ENCODE measurements around the gene LRRC45.
"Not testable (repeated sequence)": the region's sequence is repeated elsewhere in the genome, so short reads cannot be mapped to it uniquely, and the experiment has no call there.

LRRC45 gene

DNA sequence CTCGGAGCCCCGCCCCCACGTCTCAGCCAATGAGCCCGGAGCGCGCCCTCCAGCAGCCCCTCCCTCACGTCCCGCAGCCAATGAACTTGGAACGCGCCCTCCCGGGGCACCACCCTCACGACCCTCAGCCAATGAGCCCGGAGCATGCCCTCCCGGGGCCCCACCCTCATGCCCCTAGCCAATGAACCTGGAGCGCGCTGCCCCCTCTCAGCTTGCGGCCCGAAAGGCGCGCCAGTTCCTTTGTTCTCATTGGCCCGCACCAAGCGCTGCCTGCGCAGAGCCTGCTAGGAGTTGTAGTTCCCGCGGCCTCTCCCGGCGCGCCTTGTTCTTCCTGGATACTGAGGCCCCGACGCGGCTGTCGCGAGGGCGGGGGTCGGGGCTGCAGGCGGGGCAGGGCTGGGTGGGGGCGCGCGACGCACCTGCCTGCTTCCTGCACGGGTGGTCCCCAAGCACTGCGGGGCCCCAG is at the start of gene LRRC45:
TSS of gene LRRC45 (plus strand) at position 325 of the 466 bp plus-strand sequence. CDS start 339 bp downstream, outside the sequence.
- DNase-seq = peak; percentile 99 to 100 (median 99)

DNA sequence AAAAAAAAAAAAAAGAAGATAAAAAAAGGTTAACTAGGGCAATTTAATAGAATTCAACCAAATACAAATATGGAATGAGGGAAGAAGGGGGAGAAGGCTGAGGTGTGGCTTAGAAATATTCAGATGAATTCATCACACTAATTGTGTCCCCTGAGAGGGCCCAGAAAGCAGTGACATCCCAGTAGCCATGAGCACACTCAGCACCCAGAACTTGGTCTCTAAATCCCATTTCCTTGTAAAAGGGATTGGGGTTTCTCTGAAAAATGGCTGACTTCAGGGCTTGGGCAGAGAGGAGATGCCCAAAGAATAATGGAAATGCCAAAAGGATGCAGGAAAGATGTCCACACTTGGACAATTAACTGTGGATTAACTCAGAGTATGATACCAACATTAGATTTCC is 49.7 kb upstream of the LRRC45 start:
- no peak for DNase-seq

DNA sequence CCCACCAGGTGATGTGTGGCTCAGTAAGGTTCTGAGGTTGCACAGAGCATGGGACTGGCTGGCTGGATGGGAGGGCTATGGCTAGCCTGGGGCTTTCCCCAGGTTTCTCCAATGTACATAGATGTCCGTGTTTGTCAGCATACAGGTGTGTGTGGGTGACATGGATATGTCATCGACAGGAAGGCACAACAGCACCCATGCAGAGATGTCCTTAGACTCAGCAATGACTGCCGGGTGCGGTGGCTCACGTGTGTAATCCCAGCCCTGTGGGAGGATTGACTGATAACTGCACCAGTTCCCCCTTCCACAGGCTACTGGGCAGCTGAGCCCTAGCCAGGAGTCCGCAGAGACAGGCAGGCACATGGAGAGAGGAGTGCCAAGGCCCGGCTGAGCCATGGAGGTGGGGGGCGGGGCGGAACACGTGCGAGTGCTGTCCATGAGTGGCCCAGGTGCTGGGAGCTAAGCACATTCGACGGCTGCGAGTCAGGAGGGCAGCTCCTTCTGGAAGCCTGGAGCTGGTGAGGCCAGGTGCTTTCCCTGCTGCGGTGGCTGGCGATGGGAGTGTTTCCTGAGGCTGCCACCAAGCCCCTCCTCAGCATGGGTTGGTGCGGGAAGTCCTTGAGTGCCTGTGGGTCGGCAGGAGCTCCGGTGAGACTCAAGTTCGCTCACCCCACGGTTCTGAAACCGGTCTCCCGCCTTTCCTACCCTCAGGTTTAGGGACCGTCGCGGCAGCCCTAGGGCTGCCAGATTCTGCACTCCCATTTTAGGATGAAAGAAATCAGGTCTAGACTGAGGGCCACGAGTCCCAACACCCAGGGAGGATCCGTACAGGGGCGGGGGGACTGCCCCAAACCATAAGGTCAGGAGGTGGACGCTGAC is 46.5 kb upstream of the LRRC45 start:
- peak; percentile 66 to 87 (median 82) for DNase-seq

DNA sequence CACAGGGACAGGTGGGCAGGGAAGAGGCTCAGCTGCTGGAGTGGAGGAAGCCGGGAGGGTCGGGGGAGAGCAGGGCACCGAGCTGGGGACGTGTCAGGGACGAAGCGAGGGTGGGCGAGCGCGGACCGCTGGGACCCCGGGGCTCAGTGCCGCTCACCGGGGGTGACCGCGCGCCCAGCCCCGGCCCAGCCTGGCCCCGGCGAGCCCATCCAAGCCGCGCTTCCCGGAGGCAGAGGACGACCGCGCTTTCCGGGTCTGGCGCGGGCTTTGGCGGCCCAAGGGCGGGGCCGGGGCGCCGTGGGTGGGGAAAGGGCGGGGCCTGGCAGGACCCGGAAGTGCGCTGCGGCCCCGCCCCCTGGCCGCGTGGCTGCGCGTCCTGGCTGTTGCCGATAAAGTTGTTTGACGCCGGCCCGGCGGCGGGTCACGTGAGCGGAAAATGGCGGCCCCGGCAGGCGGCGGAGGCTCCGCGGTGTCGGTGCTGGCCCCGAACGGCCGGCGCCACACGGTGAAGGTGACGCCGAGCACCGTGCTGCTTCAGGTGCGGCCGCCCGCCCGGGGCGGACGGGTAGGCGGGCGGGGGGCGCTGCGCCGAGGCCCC is 45.8 kb upstream of the LRRC45 start, which contains the start of gene ASPSCR1:
TSS of gene ASPSCR1 (plus strand) at position 419 of the 598 bp plus-strand sequence. CDS start at position 437, 18 bp downstream.
- peak; percentile 92 to 94 (median 93) for DNase-seq

DNA sequence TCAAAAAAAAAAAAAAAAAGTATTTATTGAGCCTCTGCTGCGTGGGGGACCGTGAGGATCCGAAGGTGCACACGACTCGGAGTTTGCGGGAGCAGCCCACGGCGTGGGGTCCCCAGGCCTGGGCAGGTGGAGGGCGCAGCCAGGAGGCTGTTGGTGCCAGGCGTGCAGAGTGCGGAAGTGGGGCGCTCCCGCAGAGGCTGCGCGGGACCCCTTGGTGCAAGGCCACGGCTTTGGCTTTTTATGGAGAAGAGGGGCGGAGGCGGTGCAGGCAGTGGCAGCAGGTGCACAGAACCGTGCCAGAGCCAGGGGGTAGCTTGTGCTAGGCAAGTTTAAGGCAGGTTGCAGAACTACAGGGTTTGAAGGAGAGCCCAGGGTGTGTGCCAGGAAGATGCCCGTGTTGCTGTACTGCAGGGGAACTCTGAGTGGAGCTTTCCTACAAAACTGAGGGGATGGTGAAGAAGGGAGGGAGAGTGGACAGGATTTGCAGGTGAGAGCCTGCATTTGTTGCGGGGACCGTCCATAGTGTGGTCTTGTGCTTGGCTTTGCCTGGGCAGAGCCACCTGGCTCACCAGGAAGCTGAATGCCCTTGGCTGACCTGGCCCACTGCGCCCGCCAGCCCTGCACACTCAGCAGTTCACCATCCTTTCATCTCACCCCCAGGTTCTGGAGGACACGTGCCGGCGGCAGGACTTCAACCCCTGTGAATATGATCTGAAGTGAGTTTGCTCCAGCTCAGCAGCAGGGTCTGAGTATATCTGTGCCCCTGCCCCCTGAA is 44.4 kb upstream of the LRRC45 start:
- DNase-seq = no peak

DNA sequence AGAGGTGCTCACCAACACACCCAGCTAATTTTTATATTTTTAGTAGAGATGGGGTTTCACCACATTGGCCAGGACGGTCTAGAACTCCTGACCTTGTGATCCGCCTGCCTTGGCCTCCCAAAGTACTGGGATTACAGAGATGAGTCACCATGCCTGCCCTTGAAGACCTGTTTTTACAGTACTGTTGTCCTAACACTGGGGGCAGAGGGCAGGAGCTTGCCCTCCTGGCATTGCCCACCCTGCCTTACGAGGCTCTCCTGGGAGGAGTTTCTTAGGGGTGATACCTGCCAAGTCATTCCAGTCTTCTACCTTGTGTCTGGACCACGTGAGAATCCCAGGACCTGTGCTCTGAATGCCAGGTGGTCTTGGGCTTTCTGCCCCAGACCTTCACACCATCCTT is 43.0 kb upstream of the LRRC45 start:
- no peak for DNase-seq

DNA sequence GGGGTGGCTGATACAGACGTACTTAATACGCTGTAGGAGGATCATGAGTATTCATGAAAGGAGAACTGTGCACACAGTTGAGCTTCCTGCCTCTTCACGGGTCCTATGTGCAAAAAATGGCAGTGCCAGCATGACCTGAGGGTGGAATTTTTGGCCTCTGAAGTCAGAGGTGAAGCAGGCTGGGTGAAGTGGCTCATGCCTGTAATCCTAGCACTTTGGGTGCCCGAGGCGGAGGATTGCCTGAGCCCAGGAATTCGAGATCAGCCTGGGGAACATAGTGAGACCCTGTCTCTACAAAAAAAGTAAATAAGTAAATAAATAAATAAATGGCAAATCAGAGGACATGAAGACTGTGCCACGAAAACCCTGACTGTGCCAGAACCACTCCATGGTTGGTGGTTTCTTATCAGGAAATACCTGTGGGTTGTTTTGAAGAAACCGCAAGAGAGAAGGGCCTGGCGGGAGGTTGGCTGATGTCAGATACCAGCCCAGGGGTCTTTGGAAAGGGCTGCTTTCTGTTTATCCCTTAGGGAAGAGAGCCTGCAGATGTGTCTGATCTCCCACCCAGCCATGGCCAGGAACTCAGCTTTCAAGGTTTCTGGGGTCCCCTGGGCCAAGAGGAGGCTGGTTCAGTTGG is 42.3 kb upstream of the LRRC45 start:
- no peak for DNase-seq

DNA sequence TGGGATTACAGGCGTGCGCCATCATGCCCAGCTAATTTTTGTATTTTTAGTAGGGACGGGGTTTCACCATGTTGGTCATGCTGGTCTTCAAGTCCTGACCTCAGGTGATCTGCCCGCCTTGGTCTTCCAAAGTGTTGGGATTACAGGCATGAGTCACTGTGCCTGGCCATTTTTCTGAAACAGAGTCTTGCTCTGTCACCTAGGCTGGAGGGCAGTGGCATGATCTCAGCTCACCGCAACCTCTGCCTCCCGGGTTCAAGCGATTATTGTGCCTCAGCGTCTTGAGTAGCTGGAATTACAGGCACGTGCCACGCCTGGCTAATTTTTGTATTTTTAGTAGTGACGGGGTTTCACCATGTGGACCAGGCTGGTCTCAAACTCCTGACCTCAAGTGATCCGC is 41.6 kb upstream of the LRRC45 start:
- not testable (repeated sequence) for DNase-seq

DNA sequence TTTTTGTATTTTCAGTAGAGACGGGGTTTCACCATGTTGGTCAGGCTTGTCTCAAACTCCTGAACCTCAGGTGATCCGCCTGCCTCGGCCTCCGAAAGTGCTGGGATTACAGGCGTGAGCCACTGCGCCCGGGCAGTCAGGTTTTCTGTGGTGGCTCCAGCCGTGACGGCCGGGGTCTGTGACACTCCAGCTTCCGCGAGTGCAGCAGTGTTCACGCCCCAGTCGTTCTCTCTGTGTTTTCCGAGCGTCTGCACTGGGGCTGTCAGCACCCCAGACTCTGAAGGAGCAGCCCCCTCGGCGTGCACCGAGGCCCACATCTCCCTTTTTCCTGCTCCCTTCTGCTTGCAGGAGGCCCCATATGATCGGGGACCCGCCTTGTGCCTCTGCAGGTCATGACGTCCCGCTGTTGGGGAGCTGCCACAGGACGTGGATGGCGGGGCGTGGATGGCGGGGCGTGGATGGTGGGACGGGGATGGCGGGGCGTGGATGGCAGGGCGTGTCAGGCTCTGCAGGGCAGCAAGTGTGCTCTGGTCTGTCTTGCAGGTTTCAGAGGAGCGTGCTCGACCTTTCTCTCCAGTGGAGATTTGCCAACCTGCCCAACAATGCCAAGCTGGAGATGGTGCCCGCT is 40.0 kb upstream of the LRRC45 start:
- DNase-seq = no peak

DNA sequence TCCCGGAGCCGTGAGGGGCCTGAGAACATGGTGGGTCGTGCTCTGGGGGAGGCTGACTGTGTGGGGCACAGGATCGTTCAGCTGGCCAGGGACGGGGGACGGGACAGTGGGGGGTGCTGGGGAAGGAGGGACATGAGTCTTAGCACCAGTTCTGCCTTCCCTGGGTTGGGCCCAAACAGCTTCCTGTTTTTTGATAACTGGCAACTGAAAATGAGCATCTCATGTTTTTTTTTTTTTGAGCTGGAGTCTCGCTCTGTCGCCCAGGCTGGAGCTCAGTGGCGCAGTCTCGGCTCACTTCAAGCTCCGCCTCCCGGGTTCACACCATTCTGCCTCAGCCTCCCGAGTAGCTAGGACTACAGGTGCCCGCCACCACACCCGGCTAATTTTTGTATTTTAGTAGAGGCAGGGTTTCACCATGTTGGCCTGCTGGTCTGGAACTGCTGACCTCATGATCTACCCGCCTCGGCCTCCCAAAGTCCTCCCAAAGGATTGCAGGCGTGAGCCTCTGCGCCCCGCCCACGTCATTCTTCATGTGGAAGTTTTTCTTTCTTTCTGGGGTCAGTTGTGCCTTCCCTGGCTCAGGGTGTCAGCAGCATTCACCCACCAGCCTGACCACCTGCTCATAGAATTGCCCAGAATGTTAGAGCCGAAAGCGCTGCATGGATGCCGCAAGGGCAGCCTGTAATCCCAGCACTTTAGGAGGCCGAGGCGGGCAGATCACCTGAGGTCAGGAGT is 39.3 kb upstream of the LRRC45 start:
- no peak for DNase-seq

DNA sequence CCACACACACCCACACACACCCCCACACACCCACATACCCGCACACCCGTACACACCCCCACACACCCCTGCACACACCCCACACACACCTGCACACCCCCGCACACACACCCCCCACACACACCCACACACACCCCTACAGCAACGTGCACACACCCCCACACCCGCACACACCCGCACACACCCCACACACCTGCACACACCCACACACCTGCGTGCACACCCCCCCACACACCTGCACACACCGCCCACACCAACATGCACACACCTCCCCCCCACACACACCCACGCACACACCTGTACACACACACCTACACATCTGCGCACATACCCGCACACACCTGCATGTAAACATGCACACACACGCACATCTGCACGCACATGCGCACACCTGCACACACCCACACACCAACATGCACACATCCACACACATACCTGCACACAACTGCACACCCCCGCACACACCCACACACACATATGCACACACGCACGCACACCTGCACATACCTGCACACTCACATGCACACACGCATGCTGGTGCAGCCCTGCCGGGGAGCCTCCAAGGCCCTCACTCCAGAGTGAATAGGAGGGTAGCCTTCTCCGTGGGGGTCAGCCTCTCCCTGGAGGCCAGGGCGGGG is 38.2 kb upstream of the LRRC45 start:
- no peak for DNase-seq

DNA sequence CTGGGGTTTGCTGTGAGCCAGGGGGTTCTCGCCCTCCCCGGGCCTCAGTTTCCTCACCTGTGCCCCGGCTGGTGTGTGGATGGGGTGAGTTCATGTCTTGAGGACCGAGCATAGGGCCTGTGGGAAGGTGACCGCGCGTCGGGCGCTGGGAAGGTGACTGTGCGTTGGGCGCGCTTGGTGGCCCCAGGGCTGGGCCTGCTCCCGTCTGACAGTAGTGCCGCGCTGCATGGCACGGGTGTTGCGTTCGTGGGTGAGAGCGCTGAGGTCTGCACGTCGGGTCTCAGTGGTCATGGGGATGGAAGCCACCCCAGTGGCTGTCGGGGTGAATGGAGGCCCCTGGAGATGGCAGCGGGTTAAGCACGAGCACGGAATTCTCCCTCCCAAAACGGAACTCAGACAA is 36.5 kb upstream of the LRRC45 start:
- DNase-seq = no peak

DNA sequence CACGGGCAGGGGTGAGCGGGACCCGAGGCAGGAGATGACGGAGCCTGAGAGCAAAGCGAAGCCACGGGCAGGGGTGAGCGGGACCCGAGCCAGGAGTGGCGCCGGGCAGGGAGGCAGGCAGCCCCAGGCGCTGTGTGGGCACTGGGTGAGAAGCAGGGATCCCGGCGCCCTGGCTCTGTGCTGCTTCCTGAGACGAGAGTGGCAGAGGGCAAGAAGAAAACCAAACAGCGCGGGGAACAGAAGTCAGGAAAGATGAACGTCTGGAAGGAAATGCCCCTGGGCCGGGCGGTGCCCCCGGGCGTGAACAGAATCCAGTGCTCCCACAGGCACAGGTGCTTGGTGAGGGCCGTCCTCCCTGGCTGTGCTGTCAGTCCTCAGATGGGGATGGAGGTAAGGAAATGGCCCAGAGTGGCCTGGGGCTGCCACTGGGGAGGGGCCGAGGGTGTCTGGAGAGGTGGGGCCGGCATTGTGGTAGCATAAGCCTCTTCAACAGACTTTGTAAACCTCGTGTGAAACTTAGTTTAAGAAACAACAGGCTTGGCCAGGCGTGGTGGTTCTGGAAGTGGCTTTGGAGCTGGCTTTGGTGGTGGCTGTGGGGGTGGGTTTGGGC is 35.8 kb upstream of the LRRC45 start:
- no peak for DNase-seq

DNA sequence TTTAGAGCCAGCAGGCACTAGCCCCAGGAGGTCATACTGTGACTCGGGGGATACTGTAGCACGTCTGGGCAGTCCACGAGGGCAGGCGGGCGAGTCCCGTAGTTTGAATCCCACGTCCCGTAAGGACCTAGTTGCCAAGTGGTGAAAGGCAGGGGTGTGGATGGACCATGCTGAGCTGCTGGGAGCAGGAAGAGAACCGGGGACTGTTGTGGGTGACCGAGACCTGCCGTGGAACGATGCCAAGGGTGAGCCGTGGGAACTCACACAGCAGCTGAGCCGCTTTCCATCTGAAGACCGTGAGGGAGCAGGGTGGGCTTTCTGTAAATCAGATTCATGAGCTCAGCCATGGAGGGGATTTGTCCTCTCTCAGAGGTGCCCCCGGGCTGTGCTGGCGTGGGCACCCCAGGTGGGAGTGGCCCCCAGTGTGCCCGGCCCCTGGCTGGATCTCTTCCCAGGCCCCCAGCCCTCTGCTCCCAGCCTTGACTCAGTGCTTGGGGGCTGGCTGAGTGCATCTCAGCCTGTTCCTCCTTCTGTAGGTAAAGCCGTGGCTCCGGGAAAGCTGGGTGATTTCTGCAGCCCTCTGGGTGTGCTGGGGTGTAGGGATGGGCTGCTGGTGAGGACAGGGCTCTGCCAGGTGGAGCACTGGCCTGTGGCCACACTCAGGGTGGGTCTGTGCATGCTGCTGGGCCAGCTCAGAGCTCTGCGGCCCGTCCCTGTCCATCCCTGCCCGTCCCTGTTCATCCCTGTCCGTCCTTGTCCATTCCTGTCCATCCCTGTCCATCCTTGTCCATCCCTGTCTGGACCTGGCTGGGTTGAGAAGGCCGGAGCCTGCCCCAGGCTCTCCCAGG is 32.0 kb upstream of the LRRC45 start:
- DNase-seq = no peak

DNA sequence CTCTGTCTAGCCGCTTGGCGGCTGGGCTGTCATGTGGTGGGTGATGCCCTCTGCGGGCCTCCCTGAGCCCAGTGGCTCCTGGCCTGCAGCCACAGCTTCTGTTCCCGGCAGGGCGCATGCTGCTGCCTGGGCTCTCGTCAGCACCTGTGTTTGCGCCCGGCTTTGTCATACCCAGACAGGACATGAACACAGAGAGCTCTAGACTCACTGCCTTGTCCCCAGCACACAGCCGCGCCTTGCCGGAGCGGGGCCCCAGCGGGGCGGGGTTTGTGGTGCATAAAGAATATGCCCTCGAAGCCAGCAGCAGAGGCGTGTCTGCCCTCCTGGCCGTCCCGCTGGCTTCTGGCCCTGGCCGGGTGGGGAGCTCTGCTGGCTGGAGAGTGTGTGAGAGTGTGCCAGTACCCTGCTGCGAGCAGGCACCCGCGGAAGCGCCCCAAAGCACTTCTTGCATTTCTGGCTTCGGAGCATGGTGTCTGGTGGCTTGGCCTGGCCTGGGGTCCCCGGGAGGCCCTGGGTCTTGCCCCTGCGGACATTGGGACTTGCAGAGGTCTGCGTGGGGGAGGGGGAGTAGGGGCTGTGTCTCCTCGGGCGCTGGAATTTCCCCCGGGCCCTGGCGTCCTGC is 31.3 kb upstream of the LRRC45 start:
- peak in 1 of 3 experiments; percentile 40 for DNase-seq

DNA sequence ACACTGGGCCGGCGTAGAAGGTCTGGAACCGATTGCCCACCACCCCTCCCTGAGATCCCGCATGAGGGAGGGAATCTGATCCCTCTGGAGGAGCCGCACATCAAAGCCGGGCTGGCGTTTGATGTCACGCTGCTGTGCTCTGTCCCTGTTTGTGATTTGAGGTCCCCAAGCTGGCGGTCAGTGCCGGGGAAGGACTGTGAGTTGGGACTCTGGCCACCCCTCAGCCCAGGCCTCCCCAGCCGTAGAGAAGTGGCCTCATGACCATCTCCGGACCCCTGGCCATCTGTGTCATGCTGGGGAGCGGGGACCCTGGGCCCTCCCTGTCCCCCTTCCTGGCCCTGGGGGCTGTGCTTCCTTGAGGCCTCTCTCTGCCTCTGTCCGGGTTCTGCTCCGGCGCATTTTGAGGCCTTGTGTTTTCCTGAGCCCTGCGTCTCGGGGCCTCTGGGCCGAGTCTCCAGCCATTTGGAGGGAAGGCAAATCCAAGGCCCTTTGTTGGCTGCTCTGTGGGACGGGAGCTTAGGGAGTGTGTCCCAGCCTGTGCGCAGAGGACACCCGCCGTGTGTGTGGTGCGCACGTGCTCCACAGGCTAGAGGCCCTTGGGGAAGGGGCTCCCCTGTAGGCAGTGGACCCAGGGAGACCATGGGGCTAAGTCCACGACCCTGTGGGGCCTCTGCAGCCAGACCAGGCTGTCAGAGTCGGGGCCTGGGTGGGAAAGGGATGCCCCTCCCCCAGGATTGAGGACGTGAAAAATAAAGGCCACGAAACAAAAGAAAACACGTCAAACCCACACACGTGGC is 30.6 kb upstream of the LRRC45 start:
- no peak for DNase-seq

DNA sequence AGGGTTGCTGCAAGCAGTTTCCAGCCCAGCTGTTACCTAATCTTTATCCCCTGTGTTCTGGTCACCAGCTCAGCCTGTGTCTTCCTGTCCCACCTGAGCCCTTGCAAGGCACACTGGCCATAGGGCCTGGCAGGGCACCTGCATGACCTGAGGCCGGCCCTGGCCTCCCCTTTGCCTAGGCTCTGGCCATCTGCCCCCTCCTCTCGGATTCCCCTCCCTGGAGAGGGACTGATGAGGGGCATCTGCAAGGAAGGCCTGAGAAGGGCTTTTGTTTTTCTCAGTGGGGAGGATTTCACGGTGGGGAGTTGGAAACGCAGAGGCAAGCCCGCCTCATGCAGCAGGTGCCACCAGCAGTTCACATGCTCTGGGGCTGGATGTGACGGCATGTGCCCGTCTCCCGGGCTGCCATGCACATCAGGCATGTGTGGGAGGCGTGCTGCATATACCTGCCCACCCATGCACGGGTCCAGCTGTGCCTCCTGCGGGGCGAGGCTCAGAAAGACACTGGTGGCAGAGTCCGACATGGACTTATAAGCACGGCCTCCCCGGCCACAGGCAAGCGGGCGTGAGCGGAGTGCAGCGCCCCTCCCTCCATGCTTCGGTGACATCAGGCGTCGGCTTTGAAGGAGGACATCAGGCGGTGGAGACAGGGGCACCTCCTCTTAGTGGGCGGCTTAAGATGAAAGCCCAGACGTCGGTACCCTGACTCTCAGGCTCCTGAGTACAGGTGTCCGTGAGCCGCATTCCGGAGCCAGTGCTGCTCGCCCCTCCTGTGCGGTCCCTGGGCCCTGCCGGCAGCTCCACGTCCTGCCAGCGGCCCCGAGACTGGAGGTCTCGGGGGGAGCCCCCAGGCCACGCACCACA is 29.1 kb upstream of the LRRC45 start:
- no peak for DNase-seq
